ENCODE data around the gene MYMK. TPM values are rescaled to one million over a fixed set of nuclear protein-coding genes. Genes with fewer than 3 reads are reported as not detected.

Gene MYMK
- total and polyA plus RNA-seq, 2 of the 13 experiments (the other 11 are each of a cell fraction or from before 2014, with no cell fraction given), result not detected

DNA sequence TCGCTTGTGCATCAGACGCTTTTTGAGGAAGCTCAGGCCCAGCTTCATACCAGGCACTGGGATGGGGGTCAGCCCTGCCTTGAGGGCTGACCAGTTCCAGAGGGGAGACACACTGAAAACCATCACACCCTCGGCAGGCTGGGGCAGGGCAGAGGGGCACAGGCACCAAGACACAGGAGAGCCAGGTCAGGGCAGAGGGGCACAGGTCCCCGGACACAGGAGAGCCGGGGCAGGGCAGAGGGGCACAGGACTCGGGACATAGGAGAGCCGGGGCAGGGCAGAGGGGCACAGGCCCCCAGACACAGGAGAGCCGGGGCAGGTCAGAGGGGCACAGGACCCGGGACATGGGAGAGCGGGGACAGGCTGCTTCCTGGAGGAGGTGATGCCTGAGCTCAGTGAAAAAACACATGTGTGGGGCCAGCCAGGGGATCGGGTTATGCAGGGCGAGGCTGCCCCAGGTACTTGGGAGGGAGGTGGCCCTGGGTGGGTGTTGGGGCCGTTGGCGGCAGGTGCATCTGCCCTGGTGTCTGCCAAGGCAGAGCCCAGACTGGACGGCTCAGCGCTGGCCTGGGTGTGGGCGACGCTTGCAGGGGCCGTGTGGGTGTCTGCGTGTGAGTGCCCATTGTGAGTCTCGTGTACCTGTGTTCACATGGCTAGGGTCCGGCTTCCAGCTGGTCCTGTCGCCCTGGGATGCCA is 30.8 kb downstream of the MYMK start:
- in situ Hi-C loops (cut with HindIII; ENCODE audit: extremely low pct_ligation_motif_present, low pct_unique_long_range_greater_than_20kb) (no loop called here), intact Hi-C loops (cut with micrococcal nuclease; ENCODE audit: unreplicated experiment) (no loop called here)
- BruUV-seq (replicated peaks), result no TSS peak
- FAIRE-seq, result no peak
- no peaks in the 10 kb centered on the region for H4K20me1 ChIP-seq (ENCODE audit: insufficient read depth, low read length)
- peaks cover 78% of the 10 kb centered on the region for H3K4me1 ChIP-seq (ENCODE audit: insufficient read depth, low read length)
- H3K27ac ChIP-seq (ENCODE audit: extremely low read length, insufficient read depth, low read length), result no peak overlapping the region
- H3K4me3 ChIP-seq (replicated peaks in 1 of 3; ENCODE audit: insufficient read depth in 1 of 3, low read depth in 2 of 3, low read length in 3 of 3), result no peak overlapping the region
- WGBS (ENCODE audit: low lambda C conversion rate), result 28% methylated on average over 11 of the region's 23 CpGs
- ChIA-PET CTCF (ENCODE audit: low intra/inter-chr PET ratio, low total read pairs) (no interaction called here), POLR2A (interaction anchor here (1.3 kb wide), 1 partner anchor 146 kb away, joined by 3 read pairs; the partner anchor contains the start of genes MED22 and RPL7A)
- no peak overlapping the region for H2AFZ ChIP-seq (ENCODE audit: low read length)
- H3K36me3 ChIP-seq (replicated peaks in 1 of 2; ENCODE audit: control insufficient read depth in 1 of 2, insufficient read depth in 2 of 2, low read length in 2 of 2), result no peaks in the 10 kb centered on the region
- H3K9ac ChIP-seq (ENCODE audit: insufficient read depth, low read depth, low read length), result no peak overlapping the region
- no peaks in the 10 kb centered on the region for H3K9me3 ChIP-seq (ENCODE audit: low read length)
- H3K79me2 ChIP-seq (ENCODE audit: insufficient read depth, low read length), result no peaks in the 10 kb centered on the region
- ATAC-seq, result no peak
- no peak overlapping the region for H3K4me2 ChIP-seq (ENCODE audit: low read depth, low read length)
- peaks cover 15 to 73% of the 10 kb centered on the region in 2 experiments for H3K27me3 ChIP-seq (ENCODE audit: control insufficient read depth in 1 of 2, insufficient read depth in 2 of 2, low read length in 2 of 2)
- DNase-seq (ENCODE audit: low spot score), result no peak
- TF ChIP-seq ZNF224 (CRISPR knock-in tag; IDR thresholded peaks at IDR 0.05), result no peak
- no peak for TF ChIP-seq ZBTB40 (IDR thresholded peaks at IDR 0.05)
- no peak for TF ChIP-seq ZBTB40 (CRISPR knock-in tag; IDR thresholded peaks at IDR 0.05)
